Panc1 (cell line): ENCODE data around the gene COL1A2. TPM values are rescaled to one million over a fixed set of nuclear protein-coding genes. Genes with fewer than 3 reads are reported as not detected.
A peak's percentile ranks its signal among the peaks of the same experiment; 100 is the strongest.

ENCODE experiments used
- ATAC-seq: fragments of 200-7000 bp; cut with Tn5 transposase; 2 replicates; pipeline ENCODE4 v1.9.1; 2020; ENCODE audit warnings: mild to moderate bottlenecking, moderate library complexity
- Bru-seq: library from RNA; stranded (reverse); fragments of 400-500 nt; gene quantifications from one replicate; lab custom pipeline; 2021; lab: Mats Ljungman, UMichigan
- BruChase-seq, 2 experiments: library from RNA; stranded (reverse); fragments of 400-500 nt; gene quantifications; one replicate each; lab custom pipeline; 2021; lab: Mats Ljungman, UMichigan
- BruUV-seq: library from RNA; stranded (reverse); fragments of 400-500 nt; replicated peaks from 2 replicates; lab custom pipeline; 2021; lab: Mats Ljungman, UMichigan
- CTCF ChIA-PET: fragments of 300-600 bp; sonication (Branson Sonifier 250); formaldehyde crosslinking; loops from one replicate; lab custom pipeline; 2022; ENCODE audit warnings: antibody characterized with exemption; lab: Charles Lee
- POLR2A ChIA-PET: fragments of 300-600 bp; sonication (Branson Sonifier 250); formaldehyde crosslinking; loops from one replicate; lab custom pipeline; 2022; ENCODE audit warnings: antibody characterized with exemption; lab: Charles Lee
- DNase-seq: peaks from one replicate; pipeline ENCODE4 v3.0.0-alpha.2; 2010; ENCODE audit warnings: low read depth, low spot score
- H3K27ac ChIP-seq: 2 replicates; pipeline ENCODE4 v1.5.1; 2011; ENCODE audit warnings: mild to moderate bottlenecking, low read length, inconsistent platforms
- H3K27me3 ChIP-seq: fragments of 200-500 bp; sonication (Bioruptor generic); 2 replicates; pipeline ENCODE4 v1.6.0; 2014; ENCODE audit warnings: low read length, inconsistent platforms; ENCODE audit not compliant: control insufficient read depth, insufficient read depth
- H3K36me3 ChIP-seq: fragments of 200-500 bp; sonication (Bioruptor generic); 2 replicates; pipeline ENCODE4 v1.5.1; 2014; ENCODE audit warnings: inconsistent platforms, mild to moderate bottlenecking, low read length, moderate library complexity; ENCODE audit not compliant: control insufficient read depth, insufficient read depth
- H3K4me1 ChIP-seq: 2 replicates; pipeline ENCODE4 v1.5.1; 2011; ENCODE audit warnings: inconsistent platforms, mild to moderate bottlenecking, low read length, moderate library complexity; ENCODE audit not compliant: control insufficient read depth, insufficient read depth
- H3K4me3 ChIP-seq, 2 experiments: 2 replicates each; pipeline ENCODE4 v1.5.1; 2011 to 2012; ENCODE audit warnings: low read depth in 2 of 2, low read length in 2 of 2, mild to moderate bottlenecking in 2 of 2, inconsistent platforms in 1 of 2, moderate library complexity in 1 of 2
- H3K9me3 ChIP-seq: fragments of 200-500 bp; sonication (Bioruptor generic); 2 replicates; pipeline ENCODE4 v1.5.1; 2014; ENCODE audit warnings: low read depth, mild to moderate bottlenecking, inconsistent platforms, low read length, moderate library complexity; ENCODE audit not compliant: control insufficient read depth, insufficient read depth
- POLR2AphosphoS5 ChIP-seq: IDR thresholded peaks from 2 replicates; pipeline ENCODE4 v1.6.1; 2012; ENCODE audit warnings: mild to moderate bottlenecking, low read depth, low read length, moderate library complexity
- REST ChIP-seq, 2 experiments: IDR thresholded peaks; 2 replicates each; pipeline ENCODE4 v1.6.1; 2011 to 2012; ENCODE audit warnings: low read depth in 2 of 2, control low read depth in 1 of 2, low read length in 1 of 2, mild to moderate bottlenecking in 1 of 2, moderate library complexity in 1 of 2; ENCODE audit not compliant: insufficient read depth in 1 of 2
- SIN3A ChIP-seq: IDR thresholded peaks from 2 replicates; pipeline ENCODE4 v1.6.1; 2012; ENCODE audit warnings: low read depth, mild to moderate bottlenecking, low read length, moderate library complexity, borderline replicate concordance; ENCODE audit not compliant: insufficient read depth
- TCF7L2 ChIP-seq: IDR thresholded peaks from 2 replicates; pipeline ENCODE4 v1.6.1; 2011; ENCODE audit warnings: mild to moderate bottlenecking, low read depth, low read length, inconsistent platforms
- in situ Hi-C: cut with HindIII; loops from 2 replicates; pipeline ENCODE4 v1.10.0; 2016; ENCODE audit warnings: low sequenced_read_pairs, low pct_unique_long_range_greater_than_20kb
- intact Hi-C: fragments of 100-400 bp; cut with micrococcal nuclease; formaldehyde crosslinking; loops from one replicate; pipeline ENCODE4 v1.10.0; 2022; ENCODE audit not compliant: unreplicated experiment
- long read RNA-seq: library from polyadenylated mRNA; unstranded; transcript quantifications from one replicate; pipeline ENCODE4 v2.0.0, GENCODE V29; 2021; ENCODE audit not compliant: unreplicated experiment
- polyA plus RNA-seq: library from polyadenylated mRNA; unstranded; fragments of >200 nt; gene quantifications from one replicate; pipeline ENCODE4 v1.2.1, GENCODE V29; 2012; ENCODE audit warnings: missing spikeins; ENCODE audit not compliant: insufficient read length
- total RNA-seq: library from RNA; stranded (reverse); gene quantifications from one replicate; pipeline ENCODE4 v1.2.1, GENCODE V29; 2021; ENCODE audit not compliant: unreplicated experiment
- TF ChIP-seq, protein P1 (sequence below): fragments of 450-650 bp; IDR thresholded peaks from 2 replicates; pipeline ENCODE4 v1.5.1; 2017; ENCODE audit warnings: mild to moderate bottlenecking

COL1A2 gene
- 1.3 TPM for total RNA-seq
- polyA plus RNA-seq: not detected
- percentile 3 among the genes with signal in this experiment for Bru-seq, nascent RNA
- not detected for BruChase-seq, experiment 1, labeled RNA remaining after a 2-hour chase
- not detected for BruChase-seq, experiment 2, labeled RNA remaining after a 6-hour chase
- long read RNA-seq: 0 reads

GRCh38 chr7:94394437-94395140, at the start of gene COL1A2:
Gene COL1A2, plus strand, starts transcription at chr7:94394895. Its CDS starts 137 bp downstream, at chr7:94395032.
- in situ Hi-C loops (no loop called here), intact Hi-C loops (loop anchor here (5.0 kb wide), 1 partner anchor 107 kb away; no protein-coding TSS in a partner anchor)
- CTCF ChIA-PET: interaction anchor here (0.8 to 2.2 kb wide), 3 partner anchors 98 to 106 kb away, joined by 3 to 19 read pairs (median 11); no protein-coding TSS in a partner anchor
- POLR2A ChIA-PET: no interaction called here
- Histone ChIP-seq H3K9me3 (no peaks in the 10 kb centered on the region), H3K27ac (no peak within 1 kb of the TSS), H3K27me3 (no peaks in the 10 kb centered on the region), H3K36me3 (no peaks in the 10 kb centered on the region), H3K4me3 (no peak within 1 kb of the TSS), H3K4me1 (no peaks in the 10 kb centered on the region)
- peak; percentile 60 for ATAC-seq
- no TSS peak for BruUV-seq
- no peak for DNase-seq
- TF ChIP-seq TCF7L2 (no peak), REST (IDR thresholded peaks at IDR 0.05; ENCODE audit: insufficient read depth in 1 of 2, low read depth in 2 of 2, low read length in 1 of 2) (no peak), POLR2AphosphoS5 (no peak), SIN3A (no peak)
- TF ChIP-seq, protein P1, sequence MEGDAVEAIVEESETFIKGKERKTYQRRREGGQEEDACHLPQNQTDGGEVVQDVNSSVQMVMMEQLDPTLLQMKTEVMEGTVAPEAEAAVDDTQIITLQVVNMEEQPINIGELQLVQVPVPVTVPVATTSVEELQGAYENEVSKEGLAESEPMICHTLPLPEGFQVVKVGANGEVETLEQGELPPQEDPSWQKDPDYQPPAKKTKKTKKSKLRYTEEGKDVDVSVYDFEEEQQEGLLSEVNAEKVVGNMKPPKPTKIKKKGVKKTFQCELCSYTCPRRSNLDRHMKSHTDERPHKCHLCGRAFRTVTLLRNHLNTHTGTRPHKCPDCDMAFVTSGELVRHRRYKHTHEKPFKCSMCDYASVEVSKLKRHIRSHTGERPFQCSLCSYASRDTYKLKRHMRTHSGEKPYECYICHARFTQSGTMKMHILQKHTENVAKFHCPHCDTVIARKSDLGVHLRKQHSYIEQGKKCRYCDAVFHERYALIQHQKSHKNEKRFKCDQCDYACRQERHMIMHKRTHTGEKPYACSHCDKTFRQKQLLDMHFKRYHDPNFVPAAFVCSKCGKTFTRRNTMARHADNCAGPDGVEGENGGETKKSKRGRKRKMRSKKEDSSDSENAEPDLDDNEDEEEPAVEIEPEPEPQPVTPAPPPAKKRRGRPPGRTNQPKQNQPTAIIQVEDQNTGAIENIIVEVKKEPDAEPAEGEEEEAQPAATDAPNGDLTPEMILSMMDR: no peak

DNA sequence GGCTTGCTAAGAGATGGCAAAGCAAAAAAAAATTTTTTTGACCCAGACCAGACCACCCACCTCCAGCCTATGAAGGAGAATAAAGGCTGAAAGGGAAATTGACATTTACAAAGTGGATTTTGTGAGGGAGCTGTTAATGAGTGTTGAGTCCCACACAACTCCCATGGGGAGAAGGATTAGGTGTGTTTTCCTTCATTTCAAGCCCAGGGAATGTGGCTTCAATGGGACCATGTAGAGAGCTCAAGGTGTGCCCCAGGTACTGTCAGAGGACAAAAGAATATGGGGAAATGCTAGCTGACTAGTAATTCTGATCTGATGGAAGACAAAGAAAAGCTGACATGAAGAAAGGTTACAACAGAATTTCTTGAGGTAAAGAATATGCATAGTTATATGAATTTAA, 48.8 kb upstream of the COL1A2 start:
- intact Hi-C loops (no loop called here), in situ Hi-C loops (no loop called here)
- CTCF ChIA-PET: no interaction called here
- Histone ChIP-seq H3K36me3 (no peaks in the 10 kb centered on the region), H3K4me3 (no peak overlapping the region), H3K27me3 (no peaks in the 10 kb centered on the region; the same call in 1 of the 2 replicates), H3K9me3 (no peaks in the 10 kb centered on the region), H3K27ac (no peak overlapping the region), H3K4me1 (no peaks in the 10 kb centered on the region)
- POLR2A ChIA-PET: no interaction called here
- TF ChIP-seq, protein P1: no peak
- TF ChIP-seq TCF7L2: no peak
- TF ChIP-seq POLR2AphosphoS5: no peak
- no peak for TF ChIP-seq REST (IDR thresholded peaks at IDR 0.05; ENCODE audit: insufficient read depth in 1 of 2, low read depth in 2 of 2, low read length in 1 of 2)
- TF ChIP-seq SIN3A: no peak
- DNase-seq (no peak), ATAC-seq (no peak)
- no TSS peak for BruUV-seq
